GM18951 (cell line): ENCODE data around the gene MBD1.

Experiments
- POLR2A ChIP-seq: IDR thresholded peaks from 4 replicates; pipeline ENCODE4 v1.6.1; 2011; ENCODE audit warnings: mild to moderate bottlenecking; ENCODE audit not compliant: insufficient read length, insufficient read depth; ENCODE audit errors: extremely low read depth
- in situ Hi-C: fragments of 300-500 bp; cut with MboI; formaldehyde crosslinking; loops from one replicate; pipeline ENCODE4 v1.12.0; 2022; ENCODE audit warnings: low sequenced_read_pairs, mixed read lengths, inconsistent platforms; ENCODE audit not compliant: unreplicated experiment

MBD1 gene

GRCh38 chr18:50286391-50287027 lies 5.2 kb upstream of the MBD1 start:
- TF ChIP-seq POLR2A, result no peak
- in situ Hi-C loops, result no loop called here

- TF ChIP-seq POLR2A, result no peak
- in situ Hi-C loops, result no loop called here
Observed at GRCh38 chr18:50285631-50286321, 4.5 kb upstream of the MBD1 start.

- TF ChIP-seq POLR2A, result no peak
- in situ Hi-C loops, result no loop called here
Observed at GRCh38 chr18:50285071-50285470, 3.7 kb upstream of the MBD1 start.

DNA sequence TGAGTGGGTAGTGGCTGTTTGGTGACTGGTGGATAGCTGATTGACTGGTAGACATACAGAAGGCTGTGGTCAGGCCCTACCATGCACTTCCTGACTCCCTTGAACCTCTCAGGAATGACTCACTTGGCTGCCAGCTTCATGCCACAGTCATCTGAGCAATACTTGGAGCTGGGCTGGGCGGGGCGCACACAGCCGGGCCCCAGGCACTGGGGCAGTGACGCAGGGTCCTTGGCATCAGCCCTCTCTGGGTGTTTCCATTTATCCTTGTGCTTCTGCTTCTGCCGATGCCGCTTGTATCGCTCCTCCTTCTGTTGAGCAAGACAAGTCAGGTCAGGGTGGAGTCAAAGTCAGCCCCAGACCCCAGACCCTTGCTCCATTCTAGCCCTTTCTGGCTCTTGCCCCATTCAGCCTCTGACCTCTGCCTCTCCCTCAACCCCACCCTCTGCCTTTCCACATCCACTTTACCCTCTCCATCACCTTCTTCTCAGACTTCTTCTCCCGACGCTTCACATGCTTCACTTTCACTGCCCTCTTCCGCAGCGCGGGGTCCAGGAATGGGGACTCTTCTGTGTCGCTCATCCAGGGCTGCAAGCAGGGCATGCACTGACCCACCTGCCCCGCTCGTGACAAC lies 3.0 kb upstream of the MBD1 start:
- no peak for TF ChIP-seq POLR2A
- in situ Hi-C loops, result no loop called here

- no peak for TF ChIP-seq POLR2A
- in situ Hi-C loops, result no loop called here
Observed at GRCh38 chr18:50283469-50284209, 2.3 kb upstream of the MBD1 start.

DNA sequence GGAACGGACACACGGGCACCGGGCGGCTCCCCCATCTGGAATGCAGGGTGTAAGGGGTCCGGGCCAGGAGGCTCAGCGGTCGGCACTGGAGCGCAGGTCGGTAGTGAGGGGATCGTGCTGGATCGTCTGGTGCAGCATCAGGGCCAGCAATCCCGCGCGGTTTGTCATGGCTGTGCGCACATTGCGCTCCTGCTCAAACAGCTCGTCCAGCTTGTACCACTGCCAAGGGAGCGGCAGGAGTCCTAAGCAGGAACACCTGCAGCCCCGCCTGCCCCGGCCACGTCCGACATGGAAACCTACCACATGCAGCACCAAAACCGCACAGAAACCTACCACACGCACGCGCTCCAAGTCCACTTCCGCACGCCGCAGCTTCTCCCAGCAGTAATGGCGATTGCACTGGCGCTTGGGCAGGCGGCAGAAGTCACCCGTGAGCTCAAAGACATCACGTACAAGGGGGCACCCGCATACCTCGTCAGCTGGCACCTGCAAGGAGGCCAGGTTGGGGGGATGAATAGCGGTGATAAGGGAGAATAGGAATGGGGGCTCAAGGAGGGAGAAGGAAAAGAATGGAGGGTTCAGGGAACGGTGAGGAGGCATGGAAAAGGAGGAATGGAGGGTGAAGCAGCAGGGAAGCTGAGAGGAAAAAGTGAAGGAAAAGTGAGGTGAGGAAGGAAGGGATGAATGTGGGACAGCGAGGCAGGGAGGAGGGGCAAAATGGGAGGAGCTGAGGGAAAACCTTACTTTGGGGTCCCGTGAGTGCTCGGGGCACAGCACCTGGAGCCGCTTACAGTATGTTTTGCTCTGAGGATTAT lies 1.4 kb upstream of the MBD1 start:
- in situ Hi-C loops, result no loop called here
- TF ChIP-seq POLR2A, result no peak

GRCh38 chr18:50281972-50282520 lies 723 bp upstream of the MBD1 start:
- no peak for TF ChIP-seq POLR2A
- in situ Hi-C loops, result no loop called here

GRCh38 chr18:50280707-50281294 lies 522 bp downstream of the MBD1 start:
- in situ Hi-C loops, result no loop called here
- no peak for TF ChIP-seq POLR2A

DNA sequence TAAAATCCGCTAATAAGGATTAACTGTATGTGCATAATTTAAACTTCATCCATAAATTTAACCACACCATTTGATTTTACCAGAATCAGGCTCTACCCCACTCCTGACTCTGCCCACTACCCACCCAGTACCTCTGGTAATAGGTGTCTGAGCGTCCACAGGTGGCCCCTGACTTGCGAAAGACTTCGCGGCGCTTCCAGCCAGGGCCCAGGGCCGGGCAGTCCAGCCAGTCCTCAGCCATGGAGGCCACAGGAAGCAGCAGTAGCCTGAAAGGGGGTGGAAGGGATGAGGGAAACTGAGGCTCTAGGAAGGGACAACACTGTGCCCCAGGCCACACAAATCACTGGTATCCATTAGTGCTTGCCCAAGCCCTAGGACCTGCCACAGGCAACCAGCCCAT lies 1.6 kb downstream of the MBD1 start:
- no peak for TF ChIP-seq POLR2A
- in situ Hi-C loops, result no loop called here

DNA sequence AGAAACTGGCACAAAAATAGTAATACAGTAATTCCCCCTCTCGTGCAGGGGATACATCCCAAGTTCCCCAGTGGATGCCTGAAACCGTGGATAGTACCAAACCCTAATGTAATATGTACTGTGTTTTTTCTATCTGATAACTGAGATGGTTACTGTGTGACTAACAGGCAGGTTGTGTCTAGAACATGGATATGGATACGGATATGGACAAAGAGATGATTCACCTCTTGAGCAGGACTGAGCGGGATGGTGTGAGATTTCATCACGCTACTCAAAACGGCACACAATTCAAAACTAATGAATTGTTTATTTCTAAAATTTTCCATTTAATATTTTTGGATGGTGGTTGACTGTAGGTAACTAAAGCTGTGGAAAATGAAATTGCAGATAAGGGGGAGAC lies 3.4 kb downstream of the MBD1 start:
- in situ Hi-C loops, result no loop called here
- no peak for TF ChIP-seq POLR2A

DNA sequence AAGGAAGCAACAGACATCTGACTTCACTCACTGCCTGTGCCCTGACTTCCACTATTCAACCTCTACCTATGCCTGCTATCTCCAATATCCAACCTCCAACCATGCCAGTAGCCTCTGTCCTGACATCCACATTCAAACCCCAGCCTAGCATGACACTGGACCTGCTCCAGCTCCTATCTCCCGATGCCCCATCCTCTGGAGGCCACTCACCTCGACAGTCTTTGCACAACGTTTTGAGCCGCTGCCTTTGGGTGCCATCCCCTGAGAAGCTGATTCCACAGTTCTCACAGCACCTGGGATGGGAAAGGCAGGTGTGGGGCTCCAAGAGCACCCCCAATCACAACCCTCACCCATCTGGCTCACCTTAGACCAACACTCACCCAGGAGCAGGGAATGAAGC lies 4.9 kb downstream of the MBD1 start:
- in situ Hi-C loops, result no loop called here
- no peak for TF ChIP-seq POLR2A

- in situ Hi-C loops, result no loop called here
- no peak for TF ChIP-seq POLR2A
Observed at GRCh38 chr18:50275503-50276036, 5.8 kb downstream of the MBD1 start.
